ENCODE measurements around the gene SEC24C.

DNA sequence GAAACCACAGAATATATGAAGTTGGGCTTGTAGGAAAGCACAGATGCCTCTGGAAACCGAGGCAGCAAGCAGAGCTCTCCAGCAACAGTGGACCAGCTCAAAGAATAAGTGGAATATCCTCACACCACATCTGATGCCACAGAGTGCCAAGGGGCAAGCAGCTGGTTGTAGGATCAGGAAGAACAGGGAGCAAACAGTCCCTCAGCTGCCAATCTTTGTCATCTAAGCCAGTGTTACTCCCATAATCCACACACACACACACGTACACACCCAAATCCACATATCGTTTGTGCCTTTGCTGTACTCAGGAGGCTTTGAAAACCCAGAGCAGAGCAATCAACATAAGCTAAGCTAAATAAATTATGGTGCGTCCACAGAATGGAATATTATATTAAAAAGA lies 20.7 kb upstream of the SEC24C start:
- no peak for TF ChIP-seq CTCF (conservative IDR thresholded peaks at IDR 0.05; ENCODE audit: low read depth, low read length)
- TF ChIP-seq EZH2 (IDR thresholded peaks at IDR 0.05; ENCODE audit: low read length, unreplicated experiment), result no peak

All from PC-3 (cell line).